MCF 10A (cell line): ENCODE results near the gene SAC3D1. TPM values are rescaled to one million over a fixed set of nuclear protein-coding genes. Genes with fewer than 3 reads are reported as not detected.
A peak's percentile ranks its signal among the peaks of the same experiment; 100 is the strongest.

Source experiments
- BruUV-seq: library from RNA; stranded (reverse); fragments of 400-500 nt; replicated peaks from 2 replicates; lab custom pipeline; 2021; lab: Mats Ljungman, UMichigan
- CTCF ChIA-PET: fragments of 300-600 bp; sonication (Branson Sonifier 250); formaldehyde crosslinking; extraction: SDS; loops from one replicate; lab custom pipeline; 2021; ENCODE audit warnings: antibody characterized with exemption, inconsistent platforms; lab: Yijun Ruan, JAX
- POLR2A ChIA-PET: fragments of 300-600, 350-650 bp; sonication (Branson Sonifier 250); formaldehyde crosslinking; extraction: SDS; loops from one replicate; lab custom pipeline; 2020; ENCODE audit warnings: antibody characterized with exemption, inconsistent platforms; lab: Yijun Ruan, JAX
- DNase-seq: peaks from one replicate; pipeline ENCODE4 v3.0.0-alpha.2; 2018; ENCODE audit not compliant: unreplicated experiment
- H3K27ac Mint-ChIP-seq: one replicate; pipeline ENCODE4 v1.8.0; 2022; ENCODE audit warnings: mild to moderate bottlenecking, low read depth, mixed read lengths; ENCODE audit not compliant: unreplicated experiment
- H3K27me3 Mint-ChIP-seq: one replicate; pipeline ENCODE4 v1.8.0; 2022; ENCODE audit warnings: mixed read lengths; ENCODE audit not compliant: insufficient read depth, unreplicated experiment
- H3K36me3 Mint-ChIP-seq: one replicate; pipeline ENCODE4 v1.8.0; 2022; ENCODE audit warnings: mild to moderate bottlenecking, moderate library complexity, mixed read lengths; ENCODE audit not compliant: insufficient read depth, unreplicated experiment
- H3K4me1 Mint-ChIP-seq: one replicate; pipeline ENCODE4 v1.8.0; 2022; ENCODE audit warnings: mixed read lengths; ENCODE audit not compliant: insufficient read depth, unreplicated experiment
- H3K4me3 Mint-ChIP-seq: one replicate; pipeline ENCODE4 v1.8.0; 2022; ENCODE audit warnings: mild to moderate bottlenecking, moderate library complexity, mixed read lengths; ENCODE audit not compliant: unreplicated experiment
- H3K9me3 Mint-ChIP-seq: one replicate; pipeline ENCODE4 v1.8.0; 2022; ENCODE audit warnings: mixed read lengths; ENCODE audit not compliant: unreplicated experiment
- CTCF ChIP-seq: fragments of 200-600 bp; IDR thresholded peaks from one replicate; pipeline ENCODE4 v1.8.0; 2022; ENCODE audit warnings: antibody characterized with exemption, mild to moderate bottlenecking; ENCODE audit not compliant: unreplicated experiment
- intact Hi-C: fragments of 100-400 bp; cut with micrococcal nuclease; formaldehyde crosslinking; loops from 2 replicates; pipeline ENCODE4 v1.14.1; 2022
- total RNA-seq: library from RNA; stranded (reverse); gene quantifications from 2 replicates; pipeline ENCODE4 v1.2.3, GENCODE V29; 2022

SAC3D1 gene
- total RNA-seq, 1 experiment from 2014 or later, result 14.0 TPM

GRCh38 chr11:65043881-65044501 lies 3.0 kb downstream of the SAC3D1 start:
- H3K36me3 Mint-ChIP-seq, result peaks cover 19% of the 10 kb centered on the region
- H3K4me1 Mint-ChIP-seq, result peaks cover 10% of the 10 kb centered on the region
- intact Hi-C loops, result loop anchor here (5.0 kb wide), 1 partner anchor 38 kb away; the partner anchor contains the start of genes CDCA5 and ZFPL1
- BruUV-seq, result no TSS peak
- no peak overlapping the region for H3K27ac Mint-ChIP-seq
- H3K4me3 Mint-ChIP-seq, result no peak overlapping the region
- peak; percentile 47 for DNase-seq
- POLR2A ChIA-PET, result interaction anchor here (0.6 to 1.5 kb wide), 2 partner anchors 40 to 138 kb away, joined by 3 read pairs; partner anchors contain the start of genes CAPN1, CDCA5 and ZFPL1
- H3K9me3 Mint-ChIP-seq, result no peaks in the 10 kb centered on the region
- CTCF ChIA-PET, result interaction anchor here (0.6 to 1.1 kb wide), 2 partner anchors 20 to 31 kb away, joined by 3 to 4 read pairs; no protein-coding TSS in a partner anchor
- no peak for TF ChIP-seq CTCF
- no peaks in the 10 kb centered on the region for H3K27me3 Mint-ChIP-seq

- BruUV-seq, result no TSS peak
- no peak overlapping the region for H3K27ac Mint-ChIP-seq
- H3K27me3 Mint-ChIP-seq, result no peaks in the 10 kb centered on the region
- no peaks in the 10 kb centered on the region for H3K9me3 Mint-ChIP-seq
- DNase-seq, result no peak
- H3K4me3 Mint-ChIP-seq, result no peak overlapping the region
- TF ChIP-seq CTCF, result no peak
- H3K4me1 Mint-ChIP-seq, result peaks cover 10% of the 10 kb centered on the region
- ChIA-PET POLR2A (interaction anchor here (0.7 to 0.9 kb wide), 2 partner anchors 51 to 1398 kb away, joined by 5 read pairs; partner anchors contain the start of gene VPS51), CTCF (interaction anchor here (1.4 kb wide), 1 partner anchor 31 kb away, joined by 4 read pairs; no protein-coding TSS in a partner anchor)
- H3K36me3 Mint-ChIP-seq, result peaks cover 19% of the 10 kb centered on the region
- intact Hi-C loops, result no loop called here
Observed at GRCh38 chr11:65045061-65045460, 4.1 kb downstream of the SAC3D1 start.

GRCh38 chr11:65045728-65046127 lies 4.7 kb downstream of the SAC3D1 start:
- Mint-ChIP-seq H3K9me3 (no peaks in the 10 kb centered on the region), H3K27ac (no peak overlapping the region), H3K36me3 (peaks cover 19% of the 10 kb centered on the region), H3K27me3 (no peaks in the 10 kb centered on the region), H3K4me1 (peaks cover 10% of the 10 kb centered on the region), H3K4me3 (no peak overlapping the region)
- ChIA-PET POLR2A (interaction anchor here (0.9 kb wide), 1 partner anchor 51 kb away, joined by 5 read pairs; the partner anchor contains the start of gene VPS51), CTCF (interaction anchor here (1.4 kb wide), 1 partner anchor 30 kb away, joined by 4 read pairs; no protein-coding TSS in a partner anchor)
- no peak for TF ChIP-seq CTCF
- no TSS peak for BruUV-seq
- DNase-seq, result no peak
- intact Hi-C loops, result no loop called here

GRCh38 chr11:65047581-65048422 lies 6.8 kb downstream of the SAC3D1 start:
- H3K9me3 Mint-ChIP-seq, result no peaks in the 10 kb centered on the region
- no peaks in the 10 kb centered on the region for H3K27me3 Mint-ChIP-seq
- no peak overlapping the region for H3K4me3 Mint-ChIP-seq
- peaks cover 10% of the 10 kb centered on the region for H3K4me1 Mint-ChIP-seq
- intact Hi-C loops, result no loop called here
- CTCF ChIA-PET, result interaction anchor here (0.7 kb wide), 1 partner anchor 24 kb away, joined by 3 read pairs; no protein-coding TSS in a partner anchor
- H3K36me3 Mint-ChIP-seq, result peaks cover 19% of the 10 kb centered on the region
- BruUV-seq, result no TSS peak
- POLR2A ChIA-PET, result no interaction called here
- DNase-seq, result no peak
- no peak overlapping the region for H3K27ac Mint-ChIP-seq
- TF ChIP-seq CTCF, result no peak
